ENCODE results near the gene THAP2.

Gene THAP2

DNA sequence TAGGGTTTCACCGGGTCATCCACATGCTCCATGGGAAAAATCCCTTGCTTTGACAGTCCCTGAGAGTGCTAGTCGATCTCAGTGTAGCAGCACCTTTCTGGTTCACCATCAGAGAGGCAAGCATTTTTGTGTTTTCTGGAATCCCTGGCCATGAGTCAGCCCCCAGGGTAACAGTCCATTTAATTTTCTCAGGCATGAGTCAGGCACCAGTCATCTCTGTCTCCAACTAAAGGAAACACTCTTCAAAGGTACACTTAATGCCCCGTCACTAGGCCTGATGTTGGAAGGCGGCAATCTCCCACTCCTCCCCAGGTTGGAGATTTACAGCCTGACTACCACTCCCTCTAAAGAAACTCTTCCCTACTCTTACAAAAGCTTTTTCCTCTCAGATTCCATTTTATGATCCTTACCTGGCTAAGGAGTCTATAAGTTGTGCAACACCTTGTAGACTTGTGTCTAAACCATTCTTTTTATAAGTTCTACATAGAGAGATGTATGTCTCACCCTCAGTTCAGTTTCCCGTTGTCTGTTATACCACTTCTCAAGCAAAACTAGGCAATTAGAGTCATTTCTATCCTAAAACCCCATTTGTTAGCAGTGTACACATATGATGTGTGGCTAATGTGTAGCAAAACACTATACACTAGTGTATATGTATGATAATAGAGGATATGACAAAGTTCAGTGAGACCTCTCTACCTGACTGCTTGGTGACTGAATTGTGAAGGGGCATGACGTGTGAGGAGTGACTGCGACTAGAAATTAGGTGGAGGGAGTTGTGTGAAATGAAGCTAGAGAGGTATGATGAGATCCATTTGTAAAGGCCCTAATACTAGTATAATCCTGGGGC lies 46.4 kb downstream of the THAP2 start:
- no peak for DNase-seq

DNA sequence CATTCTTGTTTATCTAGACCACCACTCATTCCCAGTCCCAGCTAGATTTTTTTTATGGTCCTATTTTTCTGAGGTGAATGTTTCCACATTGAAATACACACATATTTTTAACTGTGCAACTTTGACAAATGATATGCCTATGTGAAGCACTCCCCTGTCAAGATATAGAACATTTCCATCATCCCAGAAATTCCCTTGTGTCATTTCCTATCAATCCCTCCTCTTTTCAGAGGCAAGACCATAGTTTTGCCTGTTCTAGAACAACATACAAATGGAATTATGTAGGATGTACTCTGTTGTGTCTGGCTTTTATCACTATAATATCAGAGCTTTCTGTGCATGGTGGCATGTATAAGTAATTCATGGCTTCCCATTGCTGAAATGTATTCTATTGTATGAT lies 54.5 kb downstream of the THAP2 start:
- no peak for DNase-seq

DNA sequence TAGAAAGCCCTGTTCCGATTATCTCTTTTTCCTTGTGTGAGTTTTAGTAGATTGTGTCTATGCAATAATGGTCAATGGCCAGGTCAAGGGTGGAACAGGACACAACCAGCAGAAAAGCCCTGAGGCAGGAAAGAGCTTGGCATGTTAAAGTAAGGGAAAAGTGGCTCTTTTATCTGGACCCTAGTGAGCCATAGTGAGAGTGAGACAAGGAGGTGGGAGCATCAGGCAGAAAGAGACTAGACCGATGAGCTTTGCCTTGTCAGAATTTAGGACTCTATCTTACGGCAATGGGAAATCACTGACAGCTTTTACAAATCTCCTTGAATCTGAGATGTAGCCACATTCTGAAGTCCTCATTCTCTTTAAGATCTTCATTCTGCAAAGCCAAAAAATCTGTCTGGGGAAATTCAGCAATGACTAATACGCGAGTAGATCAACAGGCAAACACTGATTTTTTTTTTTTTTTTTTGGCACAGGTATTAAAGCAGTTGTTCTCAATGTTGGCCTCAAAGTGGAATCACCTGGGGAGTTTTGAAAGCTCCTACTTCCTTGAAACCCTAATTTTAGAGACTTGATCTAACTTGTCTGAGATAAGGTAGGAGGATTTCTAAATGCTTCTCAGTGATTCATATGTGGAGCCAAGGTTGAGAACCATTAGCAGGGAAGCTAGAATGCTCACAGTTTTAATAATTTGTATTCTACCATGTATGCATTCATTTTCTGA lies 55.7 kb downstream of the THAP2 start:
- no peak for DNase-seq

DNA sequence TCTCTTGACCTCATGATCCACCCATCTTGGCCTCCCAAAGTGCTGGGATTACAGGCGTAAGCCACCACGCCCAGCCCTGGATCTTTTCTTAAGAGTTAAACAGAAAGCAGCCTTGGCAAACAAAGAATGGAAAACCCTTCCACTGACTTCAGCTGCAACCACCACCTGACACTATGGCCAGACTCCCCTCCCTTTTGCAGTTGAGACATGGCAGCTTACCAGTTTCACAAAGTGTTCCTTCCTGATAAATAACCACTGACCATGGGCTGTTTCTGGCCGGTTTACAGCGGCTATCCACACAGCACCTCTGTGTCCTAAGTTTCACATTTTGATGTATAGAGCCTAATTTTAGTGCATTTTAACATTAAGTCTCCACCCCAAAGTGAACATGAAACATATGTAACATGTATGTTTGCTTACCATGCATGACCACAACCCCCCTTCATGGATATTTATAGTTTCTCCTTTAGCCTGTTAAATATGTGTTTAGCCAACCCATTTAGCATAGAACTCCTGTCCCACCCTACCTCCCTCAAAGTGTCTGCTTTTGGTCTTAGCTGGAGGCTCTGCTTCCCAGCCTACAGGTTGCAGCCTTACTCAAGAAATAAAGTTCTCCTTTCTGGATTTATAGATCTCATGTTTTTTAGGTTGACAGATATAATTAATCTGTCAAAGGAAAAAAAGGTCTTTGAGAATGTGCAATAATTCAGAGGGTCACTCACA lies 57.8 kb downstream of the THAP2 start:
- DNase-seq, result no peak

DNA sequence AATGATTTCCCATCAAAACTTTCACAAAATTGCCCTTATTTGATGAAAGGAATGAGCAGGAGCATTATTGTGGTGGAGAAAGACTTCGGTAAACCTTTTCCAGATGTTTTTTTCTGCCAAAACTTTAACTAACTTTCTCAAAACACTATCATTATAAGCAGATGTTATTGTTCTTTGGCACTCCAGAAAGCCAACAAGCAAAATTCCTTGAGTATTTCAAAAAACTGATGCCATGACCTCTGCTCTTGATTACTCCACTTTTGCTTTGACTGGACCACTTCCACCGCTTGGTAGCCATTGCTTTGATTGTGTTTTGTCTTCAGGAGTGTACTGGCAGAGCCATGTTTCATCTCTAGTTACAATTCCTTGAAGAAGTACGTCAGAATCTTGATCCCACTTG lies 60.9 kb downstream of the THAP2 start:
- DNase-seq, result no peak

GRCh38 chr12:71726548-71726947 lies 62.4 kb downstream of the THAP2 start:
- DNase-seq, result no peak

DNA sequence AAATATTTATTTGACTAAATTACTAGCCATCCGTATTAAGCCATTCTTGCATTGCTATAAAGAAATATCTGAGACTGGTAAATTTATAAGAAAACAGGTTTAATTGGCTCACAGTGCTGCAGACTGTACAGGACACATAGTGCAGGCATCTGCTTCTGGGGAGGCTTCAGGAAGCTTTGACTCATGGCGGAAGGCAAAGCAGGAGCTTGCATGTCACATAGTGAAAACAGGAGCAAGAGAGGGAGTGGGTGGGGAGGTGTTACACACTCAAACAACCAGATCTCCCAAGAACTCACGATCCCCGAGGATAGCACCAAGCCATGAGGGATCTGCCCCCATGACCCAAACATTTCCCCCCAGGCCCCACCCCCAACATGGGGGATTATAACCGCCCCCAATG lies 63.9 kb downstream of the THAP2 start:
- DNase-seq, result no peak

All from activated CD4-positive, alpha-beta T cell treated with anti-CD3 and anti-CD28 coated beads, Interleukin-2, amount 50 U/mL, for 1 hour (primary cell).